Panc1 (cell line): Measurements from ENCODE around the gene HSPB8. TPM values are rescaled to one million over a fixed set of nuclear protein-coding genes. Genes with fewer than 3 reads are reported as not detected.

Experiments used
- ATAC-seq: fragments of 200-7000 bp; cut with Tn5 transposase; 2 replicates; pipeline ENCODE4 v1.9.1; 2020; ENCODE audit warnings: mild to moderate bottlenecking, moderate library complexity
- BruUV-seq: library from RNA; stranded (reverse); fragments of 400-500 nt; replicated peaks from 2 replicates; lab custom pipeline; 2021; lab: Mats Ljungman, UMichigan
- CTCF ChIA-PET: fragments of 300-600 bp; sonication (Branson Sonifier 250); formaldehyde crosslinking; loops from one replicate; lab custom pipeline; 2022; ENCODE audit warnings: antibody characterized with exemption; lab: Charles Lee
- POLR2A ChIA-PET: fragments of 300-600 bp; sonication (Branson Sonifier 250); formaldehyde crosslinking; loops from one replicate; lab custom pipeline; 2022; ENCODE audit warnings: antibody characterized with exemption; lab: Charles Lee
- DNase-seq: peaks from one replicate; pipeline ENCODE4 v3.0.0-alpha.2; 2010; ENCODE audit warnings: low read depth, low spot score
- H3K27ac ChIP-seq: 2 replicates; pipeline ENCODE4 v1.5.1; 2011; ENCODE audit warnings: mild to moderate bottlenecking, low read length, inconsistent platforms
- H3K27me3 ChIP-seq: fragments of 200-500 bp; sonication (Bioruptor generic); 2 replicates; pipeline ENCODE4 v1.6.0; 2014; ENCODE audit warnings: low read length, inconsistent platforms; ENCODE audit not compliant: control insufficient read depth, insufficient read depth
- H3K36me3 ChIP-seq: fragments of 200-500 bp; sonication (Bioruptor generic); 2 replicates; pipeline ENCODE4 v1.5.1; 2014; ENCODE audit warnings: inconsistent platforms, mild to moderate bottlenecking, low read length, moderate library complexity; ENCODE audit not compliant: control insufficient read depth, insufficient read depth
- H3K4me1 ChIP-seq: 2 replicates; pipeline ENCODE4 v1.5.1; 2011; ENCODE audit warnings: inconsistent platforms, mild to moderate bottlenecking, low read length, moderate library complexity; ENCODE audit not compliant: control insufficient read depth, insufficient read depth
- H3K4me3 ChIP-seq, 2 experiments: 2 replicates each; pipeline ENCODE4 v1.5.1; 2011 to 2012; ENCODE audit warnings: low read depth in 2 of 2, low read length in 2 of 2, mild to moderate bottlenecking in 2 of 2, inconsistent platforms in 1 of 2, moderate library complexity in 1 of 2
- H3K9me3 ChIP-seq: fragments of 200-500 bp; sonication (Bioruptor generic); 2 replicates; pipeline ENCODE4 v1.5.1; 2014; ENCODE audit warnings: low read depth, mild to moderate bottlenecking, inconsistent platforms, low read length, moderate library complexity; ENCODE audit not compliant: control insufficient read depth, insufficient read depth
- POLR2AphosphoS5 ChIP-seq: IDR thresholded peaks from 2 replicates; pipeline ENCODE4 v1.6.1; 2012; ENCODE audit warnings: mild to moderate bottlenecking, low read depth, low read length, moderate library complexity
- SIN3A ChIP-seq: IDR thresholded peaks from 2 replicates; pipeline ENCODE4 v1.6.1; 2012; ENCODE audit warnings: low read depth, mild to moderate bottlenecking, low read length, moderate library complexity, borderline replicate concordance; ENCODE audit not compliant: insufficient read depth
- TCF7L2 ChIP-seq: IDR thresholded peaks from 2 replicates; pipeline ENCODE4 v1.6.1; 2011; ENCODE audit warnings: mild to moderate bottlenecking, low read depth, low read length, inconsistent platforms
- in situ Hi-C: cut with HindIII; loops from 2 replicates; pipeline ENCODE4 v1.10.0; 2016; ENCODE audit warnings: low sequenced_read_pairs, low pct_unique_long_range_greater_than_20kb
- intact Hi-C: fragments of 100-400 bp; cut with micrococcal nuclease; formaldehyde crosslinking; loops from one replicate; pipeline ENCODE4 v1.10.0; 2022; ENCODE audit not compliant: unreplicated experiment
- total RNA-seq: library from RNA; stranded (reverse); gene quantifications from one replicate; pipeline ENCODE4 v1.2.1, GENCODE V29; 2021; ENCODE audit not compliant: unreplicated experiment
- TF ChIP-seq, protein P1 (sequence below): fragments of 450-650 bp; IDR thresholded peaks from 2 replicates; pipeline ENCODE4 v1.5.1; 2017; ENCODE audit warnings: mild to moderate bottlenecking
- TF ChIP-seq, protein P2 (sequence below), 2 experiments: IDR thresholded peaks; 2 replicates each; pipeline ENCODE4 v1.6.1; 2011 to 2012; ENCODE audit warnings: low read depth in 2 of 2, control low read depth in 1 of 2, low read length in 1 of 2, mild to moderate bottlenecking in 1 of 2, moderate library complexity in 1 of 2; ENCODE audit not compliant: insufficient read depth in 1 of 2

Gene HSPB8
- total RNA-seq, 1 experiment from 2014 or later = 2.0 TPM

DNA sequence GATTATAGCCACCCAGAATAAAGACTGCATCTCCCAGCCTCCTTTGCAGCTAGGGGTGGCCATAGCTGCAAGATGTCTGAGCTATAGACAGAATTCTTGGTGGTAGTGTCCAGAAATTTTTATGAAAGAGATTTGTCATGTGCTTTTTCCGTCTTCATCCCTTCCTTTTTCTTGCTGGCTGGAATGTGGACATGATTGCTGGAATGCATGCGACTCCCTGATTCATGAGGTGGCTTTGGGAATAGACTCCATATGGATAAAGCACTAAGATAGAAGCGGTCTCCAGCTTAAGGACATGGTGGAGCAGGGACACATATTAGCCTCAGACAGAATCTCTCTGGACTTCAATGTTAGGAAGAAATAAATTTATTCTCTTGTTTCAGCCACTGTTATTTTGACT is 10.0 kb upstream of the HSPB8 start:
- no peaks in the 10 kb centered on the region for H3K4me1 ChIP-seq
- no TSS peak for BruUV-seq
- ATAC-seq (no peak), DNase-seq (no peak)
- in situ Hi-C loops = no loop called here
- CTCF ChIA-PET = no interaction called here
- intact Hi-C loops = no loop called here
- no peak overlapping the region for H3K4me3 ChIP-seq
- TF ChIP-seq, protein P1, sequence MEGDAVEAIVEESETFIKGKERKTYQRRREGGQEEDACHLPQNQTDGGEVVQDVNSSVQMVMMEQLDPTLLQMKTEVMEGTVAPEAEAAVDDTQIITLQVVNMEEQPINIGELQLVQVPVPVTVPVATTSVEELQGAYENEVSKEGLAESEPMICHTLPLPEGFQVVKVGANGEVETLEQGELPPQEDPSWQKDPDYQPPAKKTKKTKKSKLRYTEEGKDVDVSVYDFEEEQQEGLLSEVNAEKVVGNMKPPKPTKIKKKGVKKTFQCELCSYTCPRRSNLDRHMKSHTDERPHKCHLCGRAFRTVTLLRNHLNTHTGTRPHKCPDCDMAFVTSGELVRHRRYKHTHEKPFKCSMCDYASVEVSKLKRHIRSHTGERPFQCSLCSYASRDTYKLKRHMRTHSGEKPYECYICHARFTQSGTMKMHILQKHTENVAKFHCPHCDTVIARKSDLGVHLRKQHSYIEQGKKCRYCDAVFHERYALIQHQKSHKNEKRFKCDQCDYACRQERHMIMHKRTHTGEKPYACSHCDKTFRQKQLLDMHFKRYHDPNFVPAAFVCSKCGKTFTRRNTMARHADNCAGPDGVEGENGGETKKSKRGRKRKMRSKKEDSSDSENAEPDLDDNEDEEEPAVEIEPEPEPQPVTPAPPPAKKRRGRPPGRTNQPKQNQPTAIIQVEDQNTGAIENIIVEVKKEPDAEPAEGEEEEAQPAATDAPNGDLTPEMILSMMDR = no peak
- TF ChIP-seq SIN3A = no peak
- TF ChIP-seq TCF7L2 = no peak
- no peak for TF ChIP-seq POLR2AphosphoS5
- TF ChIP-seq, protein P2, sequence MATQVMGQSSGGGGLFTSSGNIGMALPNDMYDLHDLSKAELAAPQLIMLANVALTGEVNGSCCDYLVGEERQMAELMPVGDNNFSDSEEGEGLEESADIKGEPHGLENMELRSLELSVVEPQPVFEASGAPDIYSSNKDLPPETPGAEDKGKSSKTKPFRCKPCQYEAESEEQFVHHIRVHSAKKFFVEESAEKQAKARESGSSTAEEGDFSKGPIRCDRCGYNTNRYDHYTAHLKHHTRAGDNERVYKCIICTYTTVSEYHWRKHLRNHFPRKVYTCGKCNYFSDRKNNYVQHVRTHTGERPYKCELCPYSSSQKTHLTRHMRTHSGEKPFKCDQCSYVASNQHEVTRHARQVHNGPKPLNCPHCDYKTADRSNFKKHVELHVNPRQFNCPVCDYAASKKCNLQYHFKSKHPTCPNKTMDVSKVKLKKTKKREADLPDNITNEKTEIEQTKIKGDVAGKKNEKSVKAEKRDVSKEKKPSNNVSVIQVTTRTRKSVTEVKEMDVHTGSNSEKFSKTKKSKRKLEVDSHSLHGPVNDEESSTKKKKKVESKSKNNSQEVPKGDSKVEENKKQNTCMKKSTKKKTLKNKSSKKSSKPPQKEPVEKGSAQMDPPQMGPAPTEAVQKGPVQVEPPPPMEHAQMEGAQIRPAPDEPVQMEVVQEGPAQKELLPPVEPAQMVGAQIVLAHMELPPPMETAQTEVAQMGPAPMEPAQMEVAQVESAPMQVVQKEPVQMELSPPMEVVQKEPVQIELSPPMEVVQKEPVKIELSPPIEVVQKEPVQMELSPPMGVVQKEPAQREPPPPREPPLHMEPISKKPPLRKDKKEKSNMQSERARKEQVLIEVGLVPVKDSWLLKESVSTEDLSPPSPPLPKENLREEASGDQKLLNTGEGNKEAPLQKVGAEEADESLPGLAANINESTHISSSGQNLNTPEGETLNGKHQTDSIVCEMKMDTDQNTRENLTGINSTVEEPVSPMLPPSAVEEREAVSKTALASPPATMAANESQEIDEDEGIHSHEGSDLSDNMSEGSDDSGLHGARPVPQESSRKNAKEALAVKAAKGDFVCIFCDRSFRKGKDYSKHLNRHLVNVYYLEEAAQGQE (IDR thresholded peaks at IDR 0.05; ENCODE audit: insufficient read depth in 1 of 2, low read depth in 2 of 2, low read length in 1 of 2) = no peak
- peaks cover 31% of the 10 kb centered on the region for H3K27me3 ChIP-seq
- no peak overlapping the region for H3K27ac ChIP-seq
- H3K36me3 ChIP-seq = no peaks in the 10 kb centered on the region
- no peaks in the 10 kb centered on the region for H3K9me3 ChIP-seq
- POLR2A ChIA-PET = no interaction called here

DNA sequence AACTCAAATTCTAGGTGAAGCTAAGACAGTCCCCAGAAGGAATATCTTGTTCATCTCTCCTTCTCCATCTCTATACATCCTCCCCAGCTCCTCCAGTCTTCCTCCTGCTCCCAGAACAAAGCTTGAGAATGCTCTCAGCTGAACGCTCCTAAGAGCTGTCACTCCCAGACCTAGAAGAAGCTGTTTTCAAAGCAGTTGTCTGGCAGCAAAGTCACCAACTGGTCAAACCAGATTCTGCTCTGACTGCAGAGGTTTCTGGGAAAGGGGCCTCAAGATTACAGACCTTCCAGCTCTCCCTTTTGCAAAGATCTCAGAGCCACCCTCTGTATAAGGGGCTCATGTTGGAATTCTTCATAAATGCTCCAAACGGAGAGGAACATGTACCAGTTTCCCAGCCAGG is 9.6 kb upstream of the HSPB8 start:
- TF ChIP-seq, protein P1 = no peak
- TF ChIP-seq TCF7L2 (no peak), POLR2AphosphoS5 (no peak), SIN3A (no peak)
- TF ChIP-seq, protein P2 (IDR thresholded peaks at IDR 0.05; ENCODE audit: insufficient read depth in 1 of 2, low read depth in 2 of 2, low read length in 1 of 2) = no peak
- intact Hi-C loops (no loop called here), in situ Hi-C loops (no loop called here)
- ChIA-PET CTCF (no interaction called here), POLR2A (no interaction called here)
- Histone ChIP-seq H3K4me1 (no peaks in the 10 kb centered on the region), H3K27me3 (peaks cover 29% of the 10 kb centered on the region), H3K9me3 (no peaks in the 10 kb centered on the region), H3K36me3 (no peaks in the 10 kb centered on the region), H3K4me3 (no peak overlapping the region), H3K27ac (no peak overlapping the region)
- ATAC-seq (no peak), DNase-seq (no peak)
- BruUV-seq = no TSS peak
